OCI-LY1 (cell line): Measurements from ENCODE around the gene PRRC2B.

Experiments
- H2AFZ ChIP-seq: fragments of 200-600 bp; sonication (generic), shearing (Covaris generic); 2 replicates; pipeline ENCODE4 v1.6.0; 2014; ENCODE audit warnings: antibody characterized with exemption, mild to moderate bottlenecking, low read length
- H3F3A ChIP-seq: fragments of 200-600 bp; sonication (generic), shearing (Covaris generic); 2 replicates; pipeline ENCODE4 v1.6.0; 2014; ENCODE audit warnings: mild to moderate bottlenecking, antibody characterized with exemption, low read length, moderate library complexity; ENCODE audit not compliant: insufficient read depth
- H3K27ac ChIP-seq: fragments of 200-600 bp; sonication (generic); 2 replicates; pipeline ENCODE4 v1.5.1; 2014; ENCODE audit warnings: low read length, mixed run types, mild to moderate bottlenecking, low read depth; ENCODE audit not compliant: poor library complexity, severe bottlenecking
- H3K27me3 ChIP-seq: fragments of 200-600 bp; sonication (generic); 2 replicates; pipeline ENCODE4 v1.6.0; 2014; ENCODE audit warnings: antibody characterized with exemption, mild to moderate bottlenecking, low read length, moderate library complexity; ENCODE audit not compliant: insufficient read depth
- H3K36me3 ChIP-seq: fragments of 200-600 bp; sonication (generic); 2 replicates; pipeline ENCODE4 v1.6.1; 2014; ENCODE audit warnings: mild to moderate bottlenecking, antibody characterized with exemption, low read length, moderate library complexity, mixed read lengths; ENCODE audit not compliant: insufficient read depth
- H3K4me1 ChIP-seq: fragments of 200-600 bp; sonication (generic); 2 replicates; pipeline ENCODE4 v1.5.1; 2014; ENCODE audit warnings: mild to moderate bottlenecking, low read length, moderate library complexity; ENCODE audit not compliant: insufficient read depth, severe bottlenecking
- H3K4me2 ChIP-seq: fragments of 200-600 bp; sonication (generic), shearing (Covaris generic); 2 replicates; pipeline ENCODE4 v1.6.1; 2014; ENCODE audit warnings: low read length
- H3K4me3 ChIP-seq: fragments of 200-600 bp; sonication (generic); 2 replicates; pipeline ENCODE4 v1.5.1; 2014; ENCODE audit warnings: low read length, low read depth, mild to moderate bottlenecking, mixed read lengths; ENCODE audit not compliant: poor library complexity, severe bottlenecking
- H3K79me2 ChIP-seq: fragments of 200-600 bp; shearing (Covaris generic); 2 replicates; pipeline ENCODE4 v1.6.1; 2016; ENCODE audit warnings: mixed run types, low read length, mixed read lengths; ENCODE audit not compliant: insufficient read depth
- H3K9ac ChIP-seq: fragments of 200-600 bp; sonication (generic), shearing (Covaris generic); 2 replicates; pipeline ENCODE4 v1.6.1; 2014; ENCODE audit warnings: mild to moderate bottlenecking, low read length, mixed read lengths
- H3K9me2 ChIP-seq: fragments of 200-600 bp; sonication (generic), shearing (Covaris generic); 2 replicates; pipeline ENCODE4 v1.6.1; 2014; ENCODE audit warnings: low read depth, mild to moderate bottlenecking, low read length, mixed read lengths
- H3K9me3 ChIP-seq: fragments of 200-600 bp; shearing (Covaris generic); 2 replicates; pipeline ENCODE4 v1.6.1; 2014; ENCODE audit warnings: low read length, mixed read lengths
- H4K20me1 ChIP-seq: fragments of 200-600 bp; sonication (generic), shearing (Covaris generic); 2 replicates; pipeline ENCODE4 v1.6.0; 2016; ENCODE audit warnings: mild to moderate bottlenecking, low read length; ENCODE audit not compliant: insufficient read depth
- EZH2 ChIP-seq: fragments of 200-600 bp; sonication (generic), shearing (Covaris generic); IDR thresholded peaks from 2 replicates; pipeline ENCODE4 v1.8.0; 2017; ENCODE audit warnings: borderline replicate concordance, mixed run types, mild to moderate bottlenecking, antibody characterized with exemption, low read length, moderate library complexity, mixed read lengths
- TF ChIP-seq, protein P1 (sequence below): fragments of 200-600 bp; sonication (generic), shearing (Covaris generic); IDR thresholded peaks from 2 replicates; pipeline ENCODE4 v1.5.1; 2017; ENCODE audit warnings: mild to moderate bottlenecking, antibody characterized with exemption, low read length, moderate library complexity, mixed read lengths

The PRRC2B gene

DNA sequence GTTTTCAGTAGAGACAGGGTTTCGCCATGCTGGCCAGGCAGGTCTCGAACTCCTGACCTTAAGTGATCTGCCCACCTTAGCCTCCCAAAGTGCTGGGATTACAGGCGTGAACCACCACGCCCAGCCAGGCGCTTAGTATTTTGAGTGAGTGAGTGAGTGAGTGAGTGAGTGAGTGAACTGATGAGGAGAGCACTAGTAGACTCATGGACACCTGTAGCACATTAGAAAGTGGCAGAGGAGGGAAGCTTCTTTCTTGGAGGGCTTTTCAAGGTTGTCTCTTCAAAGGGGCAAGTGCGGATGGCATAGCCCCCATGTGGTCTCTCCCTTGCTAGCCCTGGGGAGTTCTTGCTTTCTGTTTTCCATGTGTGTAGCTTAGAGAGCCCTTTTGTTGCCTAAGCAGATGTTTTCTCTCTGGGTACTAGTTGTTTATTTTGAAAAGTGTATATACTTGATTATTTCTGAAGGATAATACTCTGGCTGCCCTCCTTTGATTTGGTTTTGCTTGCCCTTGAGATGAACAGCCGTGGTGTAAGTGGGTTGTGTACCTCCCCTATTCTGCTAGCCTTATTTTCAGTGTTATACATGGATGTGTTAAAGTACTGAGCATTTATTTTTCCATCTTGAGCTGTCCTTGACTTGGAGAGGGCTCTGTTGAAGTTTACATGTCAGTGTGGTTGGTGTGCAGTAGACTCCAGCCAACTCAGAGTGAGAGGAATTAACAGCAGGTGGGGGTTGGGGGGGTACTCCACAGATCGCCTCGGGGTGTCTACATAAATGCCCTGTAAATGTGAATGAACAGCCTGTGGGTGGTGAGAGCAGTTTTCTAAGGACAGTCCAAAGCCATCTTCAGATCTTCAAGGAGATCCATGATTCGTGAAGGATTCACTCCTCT is 35.5 kb downstream of the PRRC2B start:
- Histone ChIP-seq H3K9me3 (no peaks in the 10 kb centered on the region), H3K4me3 (no peak overlapping the region), H3K27ac (peak overlapping the region; percentile 10), H3K79me2 (peaks cover 65% of the 10 kb centered on the region), H4K20me1 (no peaks in the 10 kb centered on the region), H2AFZ (no peak overlapping the region), H3K9me2 (no peaks in the 10 kb centered on the region), H3K9ac (no peak overlapping the region), H3K4me1 (peaks cover 11% of the 10 kb centered on the region), H3K4me2 (no peak overlapping the region), H3K27me3 (no peaks in the 10 kb centered on the region), H3F3A (no peaks in the 10 kb centered on the region), H3K36me3 (peaks cover 57% of the 10 kb centered on the region)
- TF ChIP-seq, protein P1, sequence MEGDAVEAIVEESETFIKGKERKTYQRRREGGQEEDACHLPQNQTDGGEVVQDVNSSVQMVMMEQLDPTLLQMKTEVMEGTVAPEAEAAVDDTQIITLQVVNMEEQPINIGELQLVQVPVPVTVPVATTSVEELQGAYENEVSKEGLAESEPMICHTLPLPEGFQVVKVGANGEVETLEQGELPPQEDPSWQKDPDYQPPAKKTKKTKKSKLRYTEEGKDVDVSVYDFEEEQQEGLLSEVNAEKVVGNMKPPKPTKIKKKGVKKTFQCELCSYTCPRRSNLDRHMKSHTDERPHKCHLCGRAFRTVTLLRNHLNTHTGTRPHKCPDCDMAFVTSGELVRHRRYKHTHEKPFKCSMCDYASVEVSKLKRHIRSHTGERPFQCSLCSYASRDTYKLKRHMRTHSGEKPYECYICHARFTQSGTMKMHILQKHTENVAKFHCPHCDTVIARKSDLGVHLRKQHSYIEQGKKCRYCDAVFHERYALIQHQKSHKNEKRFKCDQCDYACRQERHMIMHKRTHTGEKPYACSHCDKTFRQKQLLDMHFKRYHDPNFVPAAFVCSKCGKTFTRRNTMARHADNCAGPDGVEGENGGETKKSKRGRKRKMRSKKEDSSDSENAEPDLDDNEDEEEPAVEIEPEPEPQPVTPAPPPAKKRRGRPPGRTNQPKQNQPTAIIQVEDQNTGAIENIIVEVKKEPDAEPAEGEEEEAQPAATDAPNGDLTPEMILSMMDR, result no peak
- no peak for TF ChIP-seq EZH2

DNA sequence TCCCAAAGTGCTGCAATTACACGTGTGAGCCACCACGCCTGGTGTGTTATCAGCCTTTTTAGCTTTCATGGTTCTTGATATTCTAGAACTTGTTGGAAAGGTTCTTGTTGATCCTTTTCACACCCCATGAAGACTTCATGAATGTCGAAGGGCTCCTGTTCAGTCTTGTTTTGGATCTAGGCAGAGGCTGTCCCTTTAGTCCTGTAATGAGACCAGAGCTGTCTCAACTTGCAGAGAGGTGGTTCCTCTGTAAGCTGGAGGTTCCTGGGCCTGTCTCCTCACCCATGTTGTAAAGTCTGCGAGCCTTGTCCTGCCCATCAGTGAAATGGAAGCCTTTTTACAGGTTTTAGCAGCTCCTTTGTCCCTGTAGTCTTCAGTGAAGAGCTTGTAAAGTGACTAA is 38.2 kb downstream of the PRRC2B start:
- Histone ChIP-seq H3K27ac (no peak overlapping the region), H3K36me3 (peaks cover 70% of the 10 kb centered on the region), H2AFZ (no peak overlapping the region), H3K79me2 (peaks cover 38% of the 10 kb centered on the region), H3K9me3 (no peaks in the 10 kb centered on the region), H3K9me2 (no peaks in the 10 kb centered on the region), H3K4me3 (no peak overlapping the region), H3K27me3 (no peaks in the 10 kb centered on the region), H4K20me1 (no peaks in the 10 kb centered on the region), H3K9ac (no peak overlapping the region), H3F3A (no peaks in the 10 kb centered on the region), H3K4me2 (no peak overlapping the region), H3K4me1 (peaks cover 11% of the 10 kb centered on the region)
- TF ChIP-seq, protein P1, result no peak
- TF ChIP-seq EZH2, result no peak

DNA sequence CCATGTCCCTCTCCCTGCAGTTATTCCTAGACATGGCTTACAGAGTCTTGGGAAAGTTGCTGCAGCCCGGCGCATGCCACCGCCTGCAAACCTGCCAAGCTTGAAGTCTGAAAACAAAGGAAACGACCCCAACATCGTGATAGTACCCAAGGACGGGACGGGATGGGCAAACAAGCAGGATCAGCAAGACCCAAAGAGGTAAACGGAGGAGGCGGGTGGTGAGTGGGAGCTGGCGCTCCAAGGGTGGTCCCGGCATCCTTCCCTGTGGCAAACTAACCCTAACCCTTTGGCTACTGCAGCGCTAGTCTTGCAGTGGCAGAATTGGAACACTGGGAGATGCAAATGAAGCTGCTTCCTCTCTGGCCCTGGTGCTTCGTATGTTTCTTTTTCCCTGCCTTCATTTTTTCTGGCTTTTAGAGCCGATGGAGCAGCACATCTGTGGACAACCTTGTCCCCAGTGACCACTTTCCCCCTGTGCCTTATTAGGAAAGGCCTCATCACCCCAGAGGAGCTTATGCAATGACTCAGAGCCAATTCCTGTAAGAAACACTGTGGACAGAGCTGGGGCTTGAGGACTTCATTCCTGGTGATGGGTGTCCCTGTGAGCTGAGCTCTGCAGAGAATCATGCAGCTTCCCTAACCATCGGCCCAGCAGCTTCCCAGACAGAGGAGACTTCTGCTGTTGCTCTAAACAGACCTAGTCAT is 38.9 kb downstream of the PRRC2B start:
- TF ChIP-seq, protein P1, result no peak
- TF ChIP-seq EZH2, result no peak
- H3K27ac ChIP-seq, result peak overlapping the region; percentile 37
- no peaks in the 10 kb centered on the region for H3K9me2 ChIP-seq
- H3F3A ChIP-seq, result no peaks in the 10 kb centered on the region
- no peaks in the 10 kb centered on the region for H4K20me1 ChIP-seq
- H3K79me2 ChIP-seq, result peaks cover 31% of the 10 kb centered on the region
- no peak overlapping the region for H3K4me2 ChIP-seq
- H3K27me3 ChIP-seq, result no peaks in the 10 kb centered on the region
- H3K4me3 ChIP-seq, result no peak overlapping the region
- no peak overlapping the region for H3K9ac ChIP-seq
- H3K9me3 ChIP-seq, result no peaks in the 10 kb centered on the region
- H2AFZ ChIP-seq, result no peak overlapping the region
- H3K4me1 ChIP-seq, result peaks cover 11% of the 10 kb centered on the region
- peaks cover 77% of the 10 kb centered on the region for H3K36me3 ChIP-seq
